KMS-11 (cell line): Measurements from ENCODE around the gene PPIG.

Experiments
- H2AFZ ChIP-seq: fragments of 200-600 bp; sonication (generic); 2 replicates; pipeline ENCODE4 v1.6.1; 2016; ENCODE audit warnings: antibody characterized with exemption, mixed run types, low read depth
- H3K27ac ChIP-seq: fragments of 200-600 bp; sonication (generic); 2 replicates; pipeline ENCODE4 v1.6.1; 2016; ENCODE audit warnings: mild to moderate bottlenecking, mixed run types
- H3K27me3 ChIP-seq: fragments of 200-600 bp; sonication (generic); 2 replicates; pipeline ENCODE4 v1.6.1; 2017; ENCODE audit warnings: mild to moderate bottlenecking, low read depth, mixed run types, moderate library complexity; ENCODE audit not compliant: insufficient read depth
- H3K36me3 ChIP-seq: fragments of 200-600 bp; sonication (generic); 2 replicates; pipeline ENCODE4 v1.6.1; 2017; ENCODE audit warnings: mild to moderate bottlenecking, mixed run types; ENCODE audit not compliant: insufficient read depth
- H3K4me1 ChIP-seq: fragments of 200-600 bp; sonication (generic); 2 replicates; pipeline ENCODE4 v1.6.1; 2016; ENCODE audit warnings: mild to moderate bottlenecking, low read depth, mixed run types; ENCODE audit not compliant: poor library complexity, severe bottlenecking
- H3K4me2 ChIP-seq: fragments of 200-600 bp; sonication (generic); 2 replicates; pipeline ENCODE4 v1.7.0; 2016; ENCODE audit warnings: mild to moderate bottlenecking, mixed run types
- H3K4me3 ChIP-seq: fragments of 200-600 bp; sonication (generic); IDR thresholded peaks from 2 replicates; pipeline ENCODE4 v1.6.1; 2017; ENCODE audit warnings: low read depth, low read length, mixed read lengths; ENCODE audit not compliant: insufficient read depth
- H3K79me2 ChIP-seq: fragments of 200-600 bp; sonication (generic); 2 replicates; pipeline ENCODE4 v1.6.1; 2016; ENCODE audit warnings: low read depth, mixed run types; ENCODE audit not compliant: insufficient read depth
- H3K9ac ChIP-seq: fragments of 200-600 bp; sonication (generic); 2 replicates; pipeline ENCODE4 v1.6.1; 2016; ENCODE audit warnings: mild to moderate bottlenecking, mixed run types
- H4K20me1 ChIP-seq: fragments of 200-600 bp; sonication (generic); 2 replicates; pipeline ENCODE4 v1.6.1; 2016; ENCODE audit warnings: mild to moderate bottlenecking, mixed run types; ENCODE audit not compliant: insufficient read depth
- CTCF ChIP-seq: fragments of 200-600 bp; sonication (generic); conservative IDR thresholded peaks from 2 replicates; pipeline ENCODE4 v1.6.1; 2017; ENCODE audit warnings: low read depth, mild to moderate bottlenecking, antibody characterized with exemption, low read length, moderate library complexity, mixed read lengths

Gene PPIG

GRCh38 chr2:169667583-169667982, 83.4 kb downstream of the PPIG start:
- Histone ChIP-seq H3K9ac (no peak overlapping the region), H3K27me3 (no peaks in the 10 kb centered on the region), H3K79me2 (no peaks in the 10 kb centered on the region), H3K4me1 (no peaks in the 10 kb centered on the region), H3K4me2 (no peak overlapping the region), H2AFZ (no peak overlapping the region), H4K20me1 (no peaks in the 10 kb centered on the region), H3K4me3 (no peak overlapping the region), H3K27ac (no peak overlapping the region), H3K36me3 (no peaks in the 10 kb centered on the region)
- TF ChIP-seq CTCF, result no peak

GRCh38 chr2:169670215-169670651, 86.1 kb downstream of the PPIG start:
- no peaks in the 10 kb centered on the region for H3K4me1 ChIP-seq
- no peaks in the 10 kb centered on the region for H3K36me3 ChIP-seq
- no peak overlapping the region for H3K9ac ChIP-seq
- H3K27me3 ChIP-seq, result no peaks in the 10 kb centered on the region
- no peak overlapping the region for H3K4me2 ChIP-seq
- no peak overlapping the region for H3K27ac ChIP-seq
- TF ChIP-seq CTCF, result no peak
- no peak overlapping the region for H2AFZ ChIP-seq
- H3K79me2 ChIP-seq, result no peaks in the 10 kb centered on the region
- no peak overlapping the region for H3K4me3 ChIP-seq
- no peaks in the 10 kb centered on the region for H4K20me1 ChIP-seq

- no peak for TF ChIP-seq CTCF
- no peak overlapping the region for H3K27ac ChIP-seq
- H3K9ac ChIP-seq, result no peak overlapping the region
- H3K79me2 ChIP-seq, result no peaks in the 10 kb centered on the region
- no peak overlapping the region for H2AFZ ChIP-seq
- no peak overlapping the region for H3K4me2 ChIP-seq
- H3K36me3 ChIP-seq, result no peaks in the 10 kb centered on the region
- H4K20me1 ChIP-seq, result no peaks in the 10 kb centered on the region
- H3K4me3 ChIP-seq, result no peak overlapping the region
- H3K27me3 ChIP-seq, result no peaks in the 10 kb centered on the region
- H3K4me1 ChIP-seq, result no peaks in the 10 kb centered on the region
These were observed 86.8 kb downstream of the PPIG start for GRCh38 chr2:169670937-169671336.

- Histone ChIP-seq H3K4me3 (no peak overlapping the region), H4K20me1 (no peaks in the 10 kb centered on the region), H3K27ac (no peak overlapping the region), H3K36me3 (no peaks in the 10 kb centered on the region), H3K79me2 (no peaks in the 10 kb centered on the region), H3K27me3 (no peaks in the 10 kb centered on the region), H3K9ac (no peak overlapping the region), H2AFZ (no peak overlapping the region), H3K4me1 (no peaks in the 10 kb centered on the region), H3K4me2 (no peak overlapping the region)
- TF ChIP-seq CTCF, result no peak
These were observed 88.3 kb downstream of the PPIG start for GRCh38 chr2:169672406-169672805.
